ENCODE measurements around the gene ARFGAP1.
"Not testable (repeated sequence)": the region's sequence is repeated elsewhere in the genome, so short reads cannot be mapped to it uniquely, and the experiment has no call there.

The ARFGAP1 gene

DNA sequence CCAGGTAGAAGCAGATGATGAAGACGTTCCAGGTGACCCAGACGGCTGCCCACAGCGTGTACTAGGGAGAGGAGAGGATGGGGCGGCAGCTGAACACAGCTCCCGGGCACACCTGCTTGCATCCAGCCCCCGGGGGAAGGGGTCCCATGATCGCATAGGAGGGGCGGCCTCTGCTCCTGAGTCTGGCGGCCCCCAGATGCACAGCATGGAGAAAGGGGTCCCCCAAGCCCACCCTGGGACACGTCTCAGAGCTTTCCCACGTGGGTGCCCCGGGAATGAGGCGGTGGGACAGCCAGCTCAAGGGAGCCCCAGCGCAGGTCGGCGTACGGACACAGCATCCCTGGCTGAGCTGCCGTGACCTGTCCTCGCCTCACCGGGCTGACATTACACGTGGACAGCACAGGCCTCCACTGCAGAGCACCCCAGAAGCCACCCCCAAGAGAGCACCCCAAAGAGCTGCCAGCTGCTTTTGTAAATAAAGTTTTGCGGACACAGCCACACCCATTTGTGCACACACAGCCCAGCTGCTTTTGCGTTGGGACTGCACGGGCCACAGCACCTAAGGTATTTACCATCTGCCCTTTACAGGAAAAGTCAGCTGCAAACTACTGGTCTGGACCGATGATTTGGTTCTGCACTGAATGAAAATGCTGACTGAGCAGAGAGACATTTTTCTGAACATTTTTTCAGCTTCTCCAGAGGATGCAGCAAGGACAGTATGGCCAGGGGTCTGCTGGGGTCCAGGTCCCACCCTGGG is 23.6 kb upstream of the ARFGAP1 start:
- Mint-ChIP-seq H3K4me1 (peaks cover 5% of the 10 kb centered on the region), H3K27ac (no peak overlapping the region), H3K4me3 (no peak overlapping the region), H3K9me3 (no peaks in the 10 kb centered on the region), H3K36me3 (no peaks in the 10 kb centered on the region), H3K27me3 (peaks cover 23% of the 10 kb centered on the region)
- no peak for ATAC-seq (ENCODE audit: low read depth)
- DNase-seq (ENCODE audit: low spot score in 2 of 2), result no peak

- H3K4me3 Mint-ChIP-seq, result no peak overlapping the region
- no peaks in the 10 kb centered on the region for H3K36me3 Mint-ChIP-seq
- DNase-seq (ENCODE audit: low spot score in 2 of 2) (no peak), ATAC-seq (ENCODE audit: low read depth) (no peak)
- peaks cover 5% of the 10 kb centered on the region for H3K4me1 Mint-ChIP-seq
- H3K9me3 Mint-ChIP-seq, result no peaks in the 10 kb centered on the region
- no peak overlapping the region for H3K27ac Mint-ChIP-seq
- peaks cover 20% of the 10 kb centered on the region for H3K27me3 Mint-ChIP-seq
These were observed 22.7 kb upstream of the ARFGAP1 start for GRCh38 chr20:63249891-63250290.

DNA sequence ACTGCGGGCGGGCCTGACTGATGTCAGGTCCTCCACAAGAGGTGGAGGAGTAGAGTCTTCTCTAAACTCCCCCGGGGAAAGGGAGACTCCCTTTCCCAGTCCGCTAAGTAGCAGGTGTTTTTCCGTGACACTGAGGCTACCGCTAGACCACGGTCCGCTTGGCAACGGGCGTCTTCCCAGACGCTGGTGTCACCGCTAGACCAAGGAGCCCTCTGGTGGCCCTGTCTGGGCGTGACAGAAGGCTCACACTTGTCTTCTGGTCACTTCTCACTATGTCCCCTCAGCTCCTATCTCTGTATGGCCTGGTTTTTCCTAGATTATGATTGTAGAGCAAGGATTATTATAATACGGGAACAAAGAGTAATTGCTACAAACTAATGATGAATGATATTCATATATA is 21.3 kb upstream of the ARFGAP1 start:
- not testable (repeated sequence) for DNase-seq (ENCODE audit: low spot score in 2 of 2); ATAC-seq (ENCODE audit: low read depth); H3K4me1 Mint-ChIP-seq; H3K9me3 Mint-ChIP-seq; H3K4me3 Mint-ChIP-seq; H3K36me3 Mint-ChIP-seq; H3K27ac Mint-ChIP-seq
- H3K27me3 Mint-ChIP-seq, result peaks cover 19% of the 10 kb centered on the region

DNA sequence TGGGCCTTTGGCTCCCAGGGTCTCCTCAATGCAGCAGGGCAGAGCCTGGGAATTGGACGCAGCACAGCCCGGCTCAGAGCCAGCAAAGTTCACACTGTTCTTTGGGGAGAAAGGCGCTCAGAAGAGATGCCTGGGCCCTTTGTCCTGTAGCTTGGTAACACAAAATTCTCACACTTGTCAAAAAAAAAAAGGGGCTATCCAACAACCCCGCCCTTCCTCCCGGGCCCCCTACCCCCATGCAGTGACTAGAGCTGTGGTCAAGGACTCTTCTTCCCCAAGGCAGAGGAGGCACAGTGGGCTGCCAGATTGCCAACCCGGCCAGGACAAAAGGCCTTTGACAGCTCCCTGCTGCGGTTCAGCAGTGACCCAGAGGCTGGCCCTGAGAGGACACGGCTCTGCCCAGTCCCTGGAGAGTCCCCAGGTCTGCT is 20.3 kb upstream of the ARFGAP1 start:
- ATAC-seq (ENCODE audit: low read depth) (no peak), DNase-seq (ENCODE audit: low spot score in 2 of 2) (no peak)
- Mint-ChIP-seq H3K4me3 (no peak overlapping the region), H3K27me3 (peaks cover 27% of the 10 kb centered on the region), H3K4me1 (peaks cover 8% of the 10 kb centered on the region), H3K36me3 (no peaks in the 10 kb centered on the region), H3K27ac (no peak overlapping the region), H3K9me3 (no peaks in the 10 kb centered on the region)

DNA sequence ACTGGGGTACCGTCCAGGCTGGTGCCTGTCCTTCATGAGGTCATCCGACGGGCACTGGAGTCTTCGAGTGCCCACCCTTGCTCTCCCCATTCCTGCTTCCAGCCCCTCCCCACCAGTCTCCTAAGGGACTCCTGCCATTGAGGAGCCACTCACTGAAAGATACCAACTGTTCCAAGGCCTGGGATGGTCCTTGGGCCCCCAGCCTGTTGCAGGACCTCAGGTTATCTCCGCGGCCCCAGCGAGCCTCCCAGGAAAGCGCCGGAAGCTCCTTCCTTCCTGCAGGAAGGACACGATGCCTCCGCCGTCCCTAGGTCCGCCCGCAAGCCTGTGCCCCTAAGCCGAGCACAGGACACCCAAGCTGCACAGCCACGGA is 19.6 kb upstream of the ARFGAP1 start:
- Mint-ChIP-seq H3K27ac (no peak overlapping the region), H3K27me3 (peaks cover 32% of the 10 kb centered on the region), H3K36me3 (no peaks in the 10 kb centered on the region), H3K4me3 (no peak overlapping the region), H3K4me1 (peaks cover 8% of the 10 kb centered on the region), H3K9me3 (no peaks in the 10 kb centered on the region)
- ATAC-seq (ENCODE audit: low read depth) (no peak), DNase-seq (ENCODE audit: low spot score in 2 of 2) (no peak)

- Mint-ChIP-seq H3K36me3 (no peaks in the 10 kb centered on the region), H3K4me1 (peaks cover 8% of the 10 kb centered on the region), H3K27ac (no peak overlapping the region), H3K9me3 (no peaks in the 10 kb centered on the region), H3K4me3 (no peak overlapping the region), H3K27me3 (peaks cover 29% of the 10 kb centered on the region)
- ATAC-seq (ENCODE audit: low read depth), result no peak
- DNase-seq (ENCODE audit: low spot score in 2 of 2), result no peak
These were observed 19.0 kb upstream of the ARFGAP1 start for GRCh38 chr20:63253438-63254231.

- Mint-ChIP-seq H3K36me3 (no peaks in the 10 kb centered on the region), H3K4me3 (peak within 1 kb of the TSS; percentile 10), H3K9me3 (no peaks in the 10 kb centered on the region), H3K4me1 (peaks cover 8% of the 10 kb centered on the region), H3K27me3 (peaks cover 27% of the 10 kb centered on the region), H3K27ac (no peak within 1 kb of the TSS)
- ATAC-seq (ENCODE audit: low read depth), result no peak
- DNase-seq (ENCODE audit: low spot score in 2 of 2), result no peak
These were observed 18.4 kb upstream of the ARFGAP1 start, which contains the start of gene NKAIN4 for GRCh38 chr20:63254232-63254605. NKAIN4 (minus strand) TSS chr20:63254463; CDS start chr20:63254450, 13 bp downstream.

DNA sequence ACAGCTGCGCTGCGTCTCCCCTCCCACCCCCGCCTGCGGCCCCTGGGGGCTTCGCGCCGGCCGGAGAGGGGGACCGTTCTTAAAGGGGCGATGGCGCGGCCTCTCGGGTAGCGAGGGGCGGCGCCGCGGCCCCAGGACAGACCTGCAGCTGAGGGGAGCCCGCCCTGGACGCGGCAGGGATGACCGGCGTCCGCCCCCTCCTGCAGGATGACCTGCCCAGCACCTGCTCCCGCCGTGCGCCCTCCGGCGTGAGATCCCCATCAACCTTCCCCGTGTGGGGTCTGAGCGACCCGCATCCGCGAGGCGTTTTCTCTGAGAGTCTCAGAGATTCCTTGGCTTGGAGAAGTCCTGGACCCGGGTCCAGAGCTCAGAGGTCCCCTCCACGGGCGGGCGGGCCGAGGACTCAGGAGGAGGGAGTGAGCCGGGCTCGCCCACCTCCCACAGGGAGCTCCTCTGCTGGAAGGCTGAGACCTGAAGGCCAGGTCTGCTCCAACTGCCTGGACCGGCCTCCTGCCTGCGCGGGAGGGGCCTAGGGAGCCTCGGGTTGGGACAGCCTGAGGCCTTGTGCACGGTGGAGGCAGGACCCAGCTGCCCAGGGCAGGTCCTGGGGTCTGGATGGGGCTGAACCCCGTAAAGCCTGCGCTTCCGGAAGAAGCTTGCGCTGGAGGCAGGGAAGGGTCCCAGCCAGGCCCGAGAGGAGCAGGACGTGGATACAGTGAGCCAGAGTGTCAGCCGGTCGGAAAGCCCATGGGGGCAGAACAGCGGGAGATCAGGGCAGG is 17.8 kb upstream of the ARFGAP1 start:
- DNase-seq (ENCODE audit: low spot score in 2 of 2) (no peak), ATAC-seq (ENCODE audit: low read depth) (no peak)
- no peak overlapping the region for H3K27ac Mint-ChIP-seq
- H3K4me1 Mint-ChIP-seq, result peaks cover 8% of the 10 kb centered on the region
- no peaks in the 10 kb centered on the region for H3K36me3 Mint-ChIP-seq
- H3K4me3 Mint-ChIP-seq, result peak overlapping the region; percentile 10
- peaks cover 29% of the 10 kb centered on the region for H3K27me3 Mint-ChIP-seq
- no peaks in the 10 kb centered on the region for H3K9me3 Mint-ChIP-seq

DNA sequence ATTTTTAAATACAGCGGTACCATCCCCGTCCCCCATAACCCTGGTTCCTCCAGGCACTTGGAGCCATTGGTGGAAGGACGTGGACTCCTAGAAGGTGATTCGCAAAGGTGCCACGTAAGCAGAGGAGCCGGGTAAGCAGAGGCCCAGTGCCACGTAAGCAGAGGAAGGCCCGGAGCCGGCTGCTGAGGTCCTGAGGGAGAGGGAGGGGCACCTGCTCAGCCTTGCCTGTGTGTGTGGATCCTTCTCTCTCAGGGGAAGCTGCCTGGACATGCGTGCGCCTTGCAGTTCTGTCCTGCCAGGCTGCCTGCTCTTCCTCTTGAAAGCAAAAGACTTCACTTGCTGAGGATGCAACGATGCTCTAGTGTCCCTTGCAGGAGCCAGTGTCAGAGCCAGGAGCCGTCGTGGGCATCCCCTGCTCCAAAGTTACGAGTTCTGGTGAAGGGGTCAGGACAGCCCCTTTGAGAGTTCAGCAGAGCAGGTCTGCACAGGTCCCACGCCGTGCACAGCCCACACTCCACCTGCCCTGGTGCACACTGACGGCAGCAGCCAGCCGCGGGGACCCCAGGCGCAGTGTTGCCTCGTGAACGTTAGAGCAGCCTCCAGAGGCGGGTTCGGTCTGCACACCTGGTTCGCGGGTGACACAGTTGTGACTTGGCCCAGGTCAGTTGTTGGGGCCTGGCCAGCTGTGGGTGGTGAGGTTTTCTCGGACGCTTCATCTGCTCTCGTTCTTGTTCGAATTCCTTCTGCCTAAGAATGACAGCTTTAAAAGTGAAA is 16.5 kb upstream of the ARFGAP1 start:
- no peak for ATAC-seq (ENCODE audit: low read depth)
- DNase-seq (ENCODE audit: low spot score in 2 of 2), result no peak
- H3K4me1 Mint-ChIP-seq, result peaks cover 8% of the 10 kb centered on the region
- H3K27me3 Mint-ChIP-seq, result peaks cover 33% of the 10 kb centered on the region
- no peak overlapping the region for H3K27ac Mint-ChIP-seq
- H3K4me3 Mint-ChIP-seq, result no peak overlapping the region
- H3K36me3 Mint-ChIP-seq, result no peaks in the 10 kb centered on the region
- no peaks in the 10 kb centered on the region for H3K9me3 Mint-ChIP-seq

- ATAC-seq (ENCODE audit: low read depth), result no peak
- DNase-seq (ENCODE audit: low spot score in 2 of 2), result no peak
- Mint-ChIP-seq H3K9me3 (no peaks in the 10 kb centered on the region), H3K27ac (no peak overlapping the region), H3K36me3 (no peaks in the 10 kb centered on the region), H3K27me3 (peaks cover 33% of the 10 kb centered on the region), H3K4me3 (no peak overlapping the region), H3K4me1 (peaks cover 8% of the 10 kb centered on the region)
These were observed 15.7 kb upstream of the ARFGAP1 start for GRCh38 chr20:63256954-63257353.

DNA sequence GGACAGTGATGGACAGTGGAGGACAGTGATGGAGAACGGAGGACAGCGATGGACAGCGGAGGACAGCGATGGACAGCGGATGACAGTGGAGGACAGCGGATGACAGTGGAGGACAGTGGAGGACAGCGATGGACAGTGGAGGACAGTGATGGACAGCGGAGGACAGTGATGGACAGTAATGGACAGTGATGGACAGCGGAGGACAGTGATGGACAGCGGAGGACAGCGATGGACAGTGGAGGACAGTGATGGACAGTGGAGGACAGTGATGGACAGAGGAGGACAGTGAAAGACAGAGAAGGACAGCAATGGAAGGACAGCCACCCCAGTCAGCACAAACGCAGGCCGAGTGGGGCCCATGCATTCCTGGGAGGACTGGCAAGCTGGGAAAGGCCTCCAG is 15.0 kb upstream of the ARFGAP1 start:
- Mint-ChIP-seq H3K27me3 (peaks cover 38% of the 10 kb centered on the region), H3K36me3 (no peaks in the 10 kb centered on the region)

GRCh38 chr20:63258781-63259180 is 13.8 kb upstream of the ARFGAP1 start:
- no peaks in the 10 kb centered on the region for H3K9me3 Mint-ChIP-seq
- H3K36me3 Mint-ChIP-seq, result no peaks in the 10 kb centered on the region

More for the DNA sequence above, 15.0 kb upstream of the ARFGAP1 start:
- no peak for ATAC-seq (ENCODE audit: low read depth)
- no peak for DNase-seq (ENCODE audit: low spot score in 2 of 2)
- H3K27ac Mint-ChIP-seq, result no peak overlapping the region
- H3K4me3 Mint-ChIP-seq, result no peak overlapping the region
- H3K4me1 Mint-ChIP-seq, result peaks cover 11% of the 10 kb centered on the region
- H3K9me3 Mint-ChIP-seq, result no peaks in the 10 kb centered on the region

GRCh38 chr20:63259734-63260460 is 12.7 kb upstream of the ARFGAP1 start:
- DNase-seq (ENCODE audit: low spot score in 2 of 2) (no peak), ATAC-seq (ENCODE audit: low read depth) (no peak)
- H3K27me3 Mint-ChIP-seq, result peaks cover 39% of the 10 kb centered on the region
- H3K9me3 Mint-ChIP-seq, result no peaks in the 10 kb centered on the region
- no peak overlapping the region for H3K27ac Mint-ChIP-seq
- peaks cover 2% of the 10 kb centered on the region for H3K36me3 Mint-ChIP-seq
- no peak overlapping the region for H3K4me3 Mint-ChIP-seq
- H3K4me1 Mint-ChIP-seq, result peaks cover 7% of the 10 kb centered on the region

More at GRCh38 chr20:63258781-63259180, 13.8 kb upstream of the ARFGAP1 start:
- ATAC-seq (ENCODE audit: low read depth) (no peak), DNase-seq (ENCODE audit: low spot score in 2 of 2) (no peak)
- Mint-ChIP-seq H3K4me3 (no peak overlapping the region), H3K27me3 (peaks cover 35% of the 10 kb centered on the region), H3K4me1 (peaks cover 7% of the 10 kb centered on the region), H3K27ac (no peak overlapping the region)
